Upper lobe of left lung (tissue), 4 donors: ENCODE results near the gene HIP1.

Experiments
- POLR2A ChIP-seq, 4 donors: fragments of 450-650 bp; IDR thresholded peaks; one replicate each; pipeline ENCODE4 v1.5.1; 2016 to 2017; ENCODE audit warnings: antibody characterized with exemption in 4 of 4, mild to moderate bottlenecking in 2 of 4
- TF ChIP-seq, protein P1 (sequence below), 6 experiments: fragments of 450-650 bp in 4 of 6; fragments of 200-600 bp in 2 of 6; sonication (generic) in 2 of 6; IDR thresholded peaks; one replicate each; pipeline ENCODE4 v1.5.1; 2016 to 2019; ENCODE audit warnings: antibody characterized with exemption in 6 of 6

DNA sequence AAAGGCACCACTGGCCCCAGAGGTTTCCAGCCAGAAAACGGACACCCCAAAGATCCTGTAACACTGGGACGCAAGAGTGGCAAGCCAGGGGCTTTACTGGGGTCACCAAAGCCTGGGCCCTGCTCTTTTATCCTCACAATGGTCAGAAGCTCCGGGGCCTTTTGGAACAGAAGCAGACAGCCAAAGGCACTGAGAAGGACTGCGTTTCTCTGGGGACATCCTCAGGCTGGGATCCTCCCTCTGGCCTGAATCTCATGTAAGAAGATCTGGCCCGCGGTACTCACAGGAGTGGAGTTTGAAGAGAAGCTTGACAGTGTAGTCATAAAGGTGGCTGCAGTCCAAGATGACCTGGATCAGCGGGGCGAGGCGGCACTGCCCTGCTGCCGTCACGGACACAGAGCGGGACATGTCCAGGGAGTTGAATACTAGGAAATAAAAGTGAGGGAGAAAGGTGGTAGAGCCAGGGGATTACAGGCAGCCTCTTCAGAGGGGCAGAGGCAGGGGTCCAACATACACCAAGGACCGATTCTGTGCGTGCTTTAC is 165.2 kb downstream of the HIP1 start:
- TF ChIP-seq, protein P1, sequence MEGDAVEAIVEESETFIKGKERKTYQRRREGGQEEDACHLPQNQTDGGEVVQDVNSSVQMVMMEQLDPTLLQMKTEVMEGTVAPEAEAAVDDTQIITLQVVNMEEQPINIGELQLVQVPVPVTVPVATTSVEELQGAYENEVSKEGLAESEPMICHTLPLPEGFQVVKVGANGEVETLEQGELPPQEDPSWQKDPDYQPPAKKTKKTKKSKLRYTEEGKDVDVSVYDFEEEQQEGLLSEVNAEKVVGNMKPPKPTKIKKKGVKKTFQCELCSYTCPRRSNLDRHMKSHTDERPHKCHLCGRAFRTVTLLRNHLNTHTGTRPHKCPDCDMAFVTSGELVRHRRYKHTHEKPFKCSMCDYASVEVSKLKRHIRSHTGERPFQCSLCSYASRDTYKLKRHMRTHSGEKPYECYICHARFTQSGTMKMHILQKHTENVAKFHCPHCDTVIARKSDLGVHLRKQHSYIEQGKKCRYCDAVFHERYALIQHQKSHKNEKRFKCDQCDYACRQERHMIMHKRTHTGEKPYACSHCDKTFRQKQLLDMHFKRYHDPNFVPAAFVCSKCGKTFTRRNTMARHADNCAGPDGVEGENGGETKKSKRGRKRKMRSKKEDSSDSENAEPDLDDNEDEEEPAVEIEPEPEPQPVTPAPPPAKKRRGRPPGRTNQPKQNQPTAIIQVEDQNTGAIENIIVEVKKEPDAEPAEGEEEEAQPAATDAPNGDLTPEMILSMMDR (IDR thresholded peaks at IDR 0.05): no peak
- TF ChIP-seq POLR2A (IDR thresholded peaks at IDR 0.05): no peak
